Stimulated activated CD4-positive, alpha-beta T cell treated with anti-CD3 and anti-CD28 coated beads, TNF-alpha, amount 100 ng/mL, for 1 hour (primary cell): ENCODE results near the gene ARID3A.
"Not testable (repeated sequence)": the region's sequence is repeated elsewhere in the genome, so short reads cannot be mapped to it uniquely, and the experiment has no call there.

Experiments used
- DNase-seq, 3 donors: peaks; one replicate each; pipeline ENCODE4 v3.0.0-alpha.2; 2020; ENCODE audit warnings: low read depth in 3 of 3, low spot score in 1 of 3

Gene ARID3A

GRCh38 chr19:890831-891230 is 35.0 kb upstream of the ARID3A start:
- DNase-seq, result no peak

- not testable (repeated sequence) for DNase-seq
These were observed 34.2 kb upstream of the ARID3A start for GRCh38 chr19:891421-892200.

- DNase-seq, result no peak
These were observed 33.5 kb upstream of the ARID3A start for GRCh38 chr19:892243-892893.

- peak; percentile 74 to 83 (median 79) for DNase-seq
These were observed 32.7 kb upstream of the ARID3A start, which contains the start of the genes MED16 and RNU6-9 for GRCh38 chr19:892894-893689. MED16 (minus strand) TSS chr19:893187; CDS start chr19:891131, 2,056 bp downstream. RNU6-9 (plus strand) TSS chr19:893484.

- no peak for DNase-seq
These were observed 29.4 kb upstream of the ARID3A start for GRCh38 chr19:896434-896833.

- DNase-seq, result no peak
These were observed 28.8 kb upstream of the ARID3A start for GRCh38 chr19:896999-897398.

- DNase-seq, result no peak
These were observed 28.3 kb upstream of the ARID3A start for GRCh38 chr19:897442-898039.

GRCh38 chr19:898663-899062 is 27.2 kb upstream of the ARID3A start:
- no peak for DNase-seq

GRCh38 chr19:899336-900042 is 26.3 kb upstream of the ARID3A start:
- DNase-seq, result no peak

GRCh38 chr19:900043-900301 is 25.9 kb upstream of the ARID3A start:
- DNase-seq, result no peak

GRCh38 chr19:900302-901111 is 25.3 kb upstream of the ARID3A start:
- no peak for DNase-seq

- no peak for DNase-seq
These were observed 24.4 kb upstream of the ARID3A start for GRCh38 chr19:901216-902092.

- no peak for DNase-seq
These were observed 23.8 kb upstream of the ARID3A start for GRCh38 chr19:902093-902370.

GRCh38 chr19:902446-903226 is 23.2 kb upstream of the ARID3A start:
- DNase-seq, result no peak

- DNase-seq, result no peak
These were observed 22.5 kb upstream of the ARID3A start for GRCh38 chr19:903266-903797.

GRCh38 chr19:904545-904944 is 21.3 kb upstream of the ARID3A start:
- DNase-seq, result no peak

GRCh38 chr19:906480-906879 is 19.4 kb upstream of the ARID3A start:
- no peak for DNase-seq

- no peak for DNase-seq
These were observed 18.5 kb upstream of the ARID3A start for GRCh38 chr19:907183-907853.
